OCI-LY7 (cell line): ENCODE results near the gene PLCB2. TPM values are rescaled to one million over a fixed set of nuclear protein-coding genes. Genes with fewer than 3 reads are reported as not detected.

Source experiments
- BruUV-seq: library from RNA; stranded (reverse); fragments of 400-500 nt; replicated peaks from 2 replicates; lab custom pipeline; 2021; lab: Mats Ljungman, UMichigan
- CTCF ChIA-PET: fragments of 300-600 bp; sonication (Branson Sonifier 250); formaldehyde crosslinking; loops from one replicate; lab custom pipeline; 2022; ENCODE audit warnings: antibody characterized with exemption; ENCODE audit not compliant: unreplicated experiment; lab: Charles Lee
- POLR2A ChIA-PET: fragments of 300-600 bp; sonication (Branson Sonifier 250); formaldehyde crosslinking; loops from one replicate; lab custom pipeline; 2022; ENCODE audit warnings: antibody characterized with exemption; lab: Charles Lee
- DNase-seq: peaks from one replicate; pipeline ENCODE4 v3.0.0-alpha.2; 2015; ENCODE audit warnings: low spot score
- H2AFZ ChIP-seq: fragments of 200-600 bp; sonication (generic), shearing (Covaris generic); 2 replicates; pipeline ENCODE4 v1.6.1; 2014; ENCODE audit warnings: mild to moderate bottlenecking, antibody characterized with exemption, low read length, moderate library complexity
- H3K27ac ChIP-seq: fragments of 200-600 bp; sonication (generic); 2 replicates; pipeline ENCODE4 v1.5.1; 2014; ENCODE audit warnings: mixed run types, low read depth, mild to moderate bottlenecking, moderate library complexity, low read length, inconsistent platforms; ENCODE audit not compliant: poor library complexity, severe bottlenecking
- H3K36me3 ChIP-seq: fragments of 200-600 bp; sonication (generic); 2 replicates; pipeline ENCODE4 v1.6.1; 2014; ENCODE audit warnings: mild to moderate bottlenecking, antibody characterized with exemption, low read length, moderate library complexity, mixed read lengths; ENCODE audit not compliant: insufficient read depth
- H3K4me1 ChIP-seq: fragments of 200-600 bp; sonication (generic); 2 replicates; pipeline ENCODE4 v1.5.1; 2014; ENCODE audit warnings: mild to moderate bottlenecking, low read length; ENCODE audit not compliant: insufficient read depth, poor library complexity, severe bottlenecking
- H3K4me2 ChIP-seq: fragments of 200-600 bp; sonication (generic); 2 replicates; pipeline ENCODE4 v1.6.1; 2014; ENCODE audit warnings: mild to moderate bottlenecking, low read length
- H3K4me3 ChIP-seq: fragments of 200-600 bp; sonication (generic); 2 replicates; pipeline ENCODE4 v1.5.1; 2014; ENCODE audit warnings: mild to moderate bottlenecking, low read depth, low read length; ENCODE audit not compliant: poor library complexity, severe bottlenecking
- H3K79me2 ChIP-seq: fragments of 200-600 bp; sonication (generic); 2 replicates; pipeline ENCODE4 v1.6.1; 2016; ENCODE audit warnings: low read depth, mild to moderate bottlenecking, low read length, moderate library complexity, mixed read lengths; ENCODE audit not compliant: insufficient read depth
- H3K9me2 ChIP-seq: fragments of 200-600 bp; sonication (generic); 2 replicates; pipeline ENCODE4 v1.6.1; 2016; ENCODE audit warnings: mild to moderate bottlenecking, low read length, mixed read lengths; ENCODE audit not compliant: insufficient read depth
- H3K9me3 ChIP-seq: fragments of 200-600 bp; sonication (generic); 2 replicates; pipeline ENCODE4 v1.6.1; 2014; ENCODE audit warnings: mild to moderate bottlenecking, mixed run types, low read length, mixed read lengths
- H4K20me1 ChIP-seq: fragments of 200-600 bp; sonication (generic); 2 replicates; pipeline ENCODE4 v1.6.1; 2014; ENCODE audit warnings: mild to moderate bottlenecking, antibody characterized with exemption, low read length, moderate library complexity, mixed read lengths; ENCODE audit not compliant: insufficient read depth
- EZH2phosphoT487 ChIP-seq: fragments of 200-600 bp; sonication (generic); IDR thresholded peaks from 2 replicates; pipeline ENCODE4 v1.6.1; 2018; ENCODE audit warnings: low read depth, borderline replicate concordance, mild to moderate bottlenecking, mixed run types, antibody characterized with exemption, low read length, moderate library complexity, mixed read lengths
- intact Hi-C: fragments of 100-400 bp; cut with micrococcal nuclease; formaldehyde crosslinking; loops from one replicate; pipeline ENCODE4 v1.10.0; 2022; ENCODE audit not compliant: unreplicated experiment
- total RNA-seq, 2 experiments: library from RNA; depleted of rRNA in 1 of 2; stranded (reverse); fragments of >200 nt in 1 of 2; shearing (Covaris generic) in 1 of 2; gene quantifications; 2 replicates each; pipeline ENCODE4 v1.2.3, GENCODE V29; 2014 to 2022
- TF ChIP-seq, protein P1 (sequence below): fragments of 200-600 bp; sonication (generic); conservative IDR thresholded peaks from 2 replicates; pipeline ENCODE4 v1.5.1; 2014; ENCODE audit warnings: mild to moderate bottlenecking, antibody characterized with exemption, low read length, moderate library complexity, mixed read lengths

PLCB2 gene
- total RNA-seq, 2 experiments from 2014 or later, result 9.6 TPM; not detected in 1

DNA sequence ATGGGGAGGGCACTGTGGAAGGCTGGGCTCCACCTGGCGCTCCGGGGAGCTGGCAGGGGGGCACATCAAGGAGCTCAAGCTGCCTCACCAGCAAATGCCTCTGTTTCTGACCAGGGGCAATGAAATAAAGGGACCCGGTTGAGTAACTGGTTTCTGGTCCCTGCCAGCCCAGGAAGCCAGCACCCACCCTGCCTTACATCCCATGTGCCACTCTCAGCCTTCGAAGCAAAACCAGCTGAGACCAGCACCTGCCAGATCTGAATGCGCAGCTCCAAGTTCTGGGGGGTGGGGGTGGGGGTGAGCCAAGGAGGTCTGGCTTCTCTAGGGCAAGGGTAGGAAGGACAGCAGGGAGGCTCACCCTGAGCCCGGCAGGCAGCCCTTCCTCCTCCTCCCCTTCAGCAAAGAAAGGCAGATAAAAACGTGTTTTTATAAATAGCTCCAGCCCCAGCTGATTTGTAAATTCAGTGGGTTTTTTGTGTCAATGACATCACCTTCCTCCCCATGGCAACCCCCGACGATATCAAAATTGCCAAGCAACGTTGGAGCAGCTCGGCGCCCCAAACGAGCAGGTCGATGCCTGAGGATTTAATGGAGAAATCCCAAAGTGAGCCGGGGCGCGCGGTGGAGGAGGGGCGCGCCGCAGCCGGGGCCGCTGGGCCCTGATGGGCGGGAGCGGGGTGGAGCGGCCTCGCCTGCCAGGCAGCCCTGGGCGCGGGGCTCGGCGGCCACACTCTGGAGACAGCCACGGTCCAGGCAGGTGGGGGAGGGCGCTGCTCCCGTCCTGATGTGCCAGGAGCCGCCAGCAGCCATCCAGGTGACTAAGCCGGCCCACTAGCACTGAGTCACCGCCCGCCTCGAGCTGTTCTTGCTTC, 69.0 kb downstream of the PLCB2 start, which contains the start of gene PAK6:
PAK6 (plus strand) TSS at position 532 of the 872 bp plus-strand sequence. CDS start 25,723 bp downstream, outside the sequence.
- H3K4me1 ChIP-seq, result peaks cover 25% of the 10 kb centered on the region
- TF ChIP-seq EZH2phosphoT487, result no peak
- TF ChIP-seq, protein P1, sequence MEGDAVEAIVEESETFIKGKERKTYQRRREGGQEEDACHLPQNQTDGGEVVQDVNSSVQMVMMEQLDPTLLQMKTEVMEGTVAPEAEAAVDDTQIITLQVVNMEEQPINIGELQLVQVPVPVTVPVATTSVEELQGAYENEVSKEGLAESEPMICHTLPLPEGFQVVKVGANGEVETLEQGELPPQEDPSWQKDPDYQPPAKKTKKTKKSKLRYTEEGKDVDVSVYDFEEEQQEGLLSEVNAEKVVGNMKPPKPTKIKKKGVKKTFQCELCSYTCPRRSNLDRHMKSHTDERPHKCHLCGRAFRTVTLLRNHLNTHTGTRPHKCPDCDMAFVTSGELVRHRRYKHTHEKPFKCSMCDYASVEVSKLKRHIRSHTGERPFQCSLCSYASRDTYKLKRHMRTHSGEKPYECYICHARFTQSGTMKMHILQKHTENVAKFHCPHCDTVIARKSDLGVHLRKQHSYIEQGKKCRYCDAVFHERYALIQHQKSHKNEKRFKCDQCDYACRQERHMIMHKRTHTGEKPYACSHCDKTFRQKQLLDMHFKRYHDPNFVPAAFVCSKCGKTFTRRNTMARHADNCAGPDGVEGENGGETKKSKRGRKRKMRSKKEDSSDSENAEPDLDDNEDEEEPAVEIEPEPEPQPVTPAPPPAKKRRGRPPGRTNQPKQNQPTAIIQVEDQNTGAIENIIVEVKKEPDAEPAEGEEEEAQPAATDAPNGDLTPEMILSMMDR, result no peak
- H2AFZ ChIP-seq, result no peak within 1 kb of the TSS
- intact Hi-C loops, result no loop called here
- peak within 1 kb of the TSS; percentile 42 for H3K4me2 ChIP-seq
- no TSS peak for BruUV-seq
- ChIA-PET CTCF (interaction anchor here (0.6 kb wide), 1 partner anchor 250 kb away, joined by 8 read pairs; no protein-coding TSS in a partner anchor), POLR2A (no interaction called here)
- H3K79me2 ChIP-seq, result no peaks in the 10 kb centered on the region
- peak; percentile 15 for DNase-seq
- H4K20me1 ChIP-seq, result no peaks in the 10 kb centered on the region
- peak within 1 kb of the TSS; percentile 7 for H3K4me3 ChIP-seq
- H3K9me2 ChIP-seq, result no peaks in the 10 kb centered on the region
- no peaks in the 10 kb centered on the region for H3K9me3 ChIP-seq
- H3K27ac ChIP-seq, result no peak within 1 kb of the TSS
- H3K36me3 ChIP-seq, result 0 out of 2 replicates have a peak, but pooled peaks cover 3% of the 10 kb centered on the region

Other genes starting within 250 kb of the PLCB2 start
- 4.8 and 5.3 TPM in 2 replicates for gene BMF, start 199.1 kb downstream of the PLCB2 start, total RNA-seq (2014; rRNA removed; shearing (Covaris generic))
- gene BMF, start 199.1 kb downstream of the PLCB2 start, total RNA-seq (2022), result 11.1 and 11.3 TPM in 2 replicates
- gene BUB1B, start 146.9 kb downstream of the PLCB2 start, total RNA-seq (2014; rRNA removed; shearing (Covaris generic)), result 192 and 215 TPM in 2 replicates
- gene BUB1B, start 146.9 kb downstream of the PLCB2 start, total RNA-seq (2022), result 162 and 166 TPM in 2 replicates
- 0.03 and 0.10 TPM in 2 replicates for gene PAK6, start 68.9 kb downstream of the PLCB2 start, total RNA-seq (2014; rRNA removed; shearing (Covaris generic))
- not detected in 2 replicates for gene PAK6, start 68.9 kb downstream of the PLCB2 start, total RNA-seq (2022)
- gene ANKRD63, start 24.9 kb downstream of the PLCB2 start, total RNA-seq (2014; rRNA removed; shearing (Covaris generic)), result not detected in 2 replicates
- not detected in 2 replicates for gene ANKRD63, start 24.9 kb downstream of the PLCB2 start, total RNA-seq (2022)
- 1.1 and 3.3 TPM in 2 replicates for gene INAFM2, start 15.8 kb upstream of the PLCB2 start, total RNA-seq (2014; rRNA removed; shearing (Covaris generic))
- 4.4 and 5.3 TPM in 2 replicates for gene INAFM2, start 15.8 kb upstream of the PLCB2 start, total RNA-seq (2022)
- gene CCDC9B, start 33.0 kb upstream of the PLCB2 start, total RNA-seq (2014; rRNA removed; shearing (Covaris generic)), result 0.15 TPM in 1 of 2 replicates, not detected in the other
- 1.4 TPM in 2 replicates for gene CCDC9B, start 33.0 kb upstream of the PLCB2 start, total RNA-seq (2022)
- gene PHGR1, start 43.1 kb upstream of the PLCB2 start, total RNA-seq (2014; rRNA removed; shearing (Covaris generic)), result not detected in 2 replicates
- not detected in 2 replicates for gene PHGR1, start 43.1 kb upstream of the PLCB2 start, total RNA-seq (2022)
- 0.03 and 0.08 TPM in 2 replicates for gene DISP2, start 50.3 kb upstream of the PLCB2 start, total RNA-seq (2014; rRNA removed; shearing (Covaris generic))
- gene DISP2, start 50.3 kb upstream of the PLCB2 start, total RNA-seq (2022), result 0.25 and 0.26 TPM in 2 replicates
- 71.3 and 89.6 TPM in 2 replicates for gene KNSTRN, start 74.8 kb upstream of the PLCB2 start, total RNA-seq (2014; rRNA removed; shearing (Covaris generic))
- gene KNSTRN, start 74.8 kb upstream of the PLCB2 start, total RNA-seq (2022), result 106 TPM in 2 replicates
- 16.4 and 20.6 TPM in 2 replicates for gene IVD, start 97.9 kb upstream of the PLCB2 start, total RNA-seq (2014; rRNA removed; shearing (Covaris generic))
- 57.2 and 67.3 TPM in 2 replicates for gene IVD, start 97.9 kb upstream of the PLCB2 start, total RNA-seq (2022)
- 14.6 and 15.0 TPM in 2 replicates for gene BAHD1, start 133.0 kb upstream of the PLCB2 start, total RNA-seq (2014; rRNA removed; shearing (Covaris generic))
- gene BAHD1, start 133.0 kb upstream of the PLCB2 start, total RNA-seq (2022), result 22.3 TPM in 2 replicates
- gene CHST14, start 163.0 kb upstream of the PLCB2 start, total RNA-seq (2014; rRNA removed; shearing (Covaris generic)), result 5.6 and 7.3 TPM in 2 replicates
- gene CHST14, start 163.0 kb upstream of the PLCB2 start, total RNA-seq (2022), result 13.6 and 15.3 TPM in 2 replicates